ENCODE data around the gene ECSIT. TPM values are rescaled to one million over a fixed set of nuclear protein-coding genes. Genes with fewer than 3 reads are reported as not detected.

The ECSIT gene
- total RNA-seq, 1 donor, result 36.9 TPM

- Histone ChIP-seq H2AFZ (ENCODE audit: low read length) (no peak overlapping the region), H3K4me2 (ENCODE audit: insufficient read depth, low read length) (no peak overlapping the region), H3K27ac (ENCODE audit: low read depth, low read length) (no peak overlapping the region), H3K79me2 (ENCODE audit: insufficient read depth, low read length) (no peaks in the 10 kb centered on the region), H3K36me3 (ENCODE audit: insufficient read depth, low read length) (no peaks in the 10 kb centered on the region), H3K4me1 (ENCODE audit: insufficient read depth, low read length) (peaks cover 7% of the 10 kb centered on the region), H3K9me3 (ENCODE audit: low read depth, low read length) (no peaks in the 10 kb centered on the region), H4K20me1 (ENCODE audit: insufficient read depth, low read length) (peaks cover 3% of the 10 kb centered on the region), H3K4me3 (ENCODE audit: insufficient read depth, low read length) (no peak overlapping the region), H3K27me3 (ENCODE audit: insufficient read depth, low read length) (peaks cover 35% of the 10 kb centered on the region)
- no peak for TF ChIP-seq CTCF (IDR thresholded peaks at IDR 0.05; ENCODE audit: extremely low read depth, low read depth, low read length)
- peak; percentile 80 for DNase-seq (ENCODE audit: insufficient read length, low spot score, missing footprints)
These were observed 48.8 kb downstream of the ECSIT start for GRCh38 chr19:11479898-11480714.

- no peaks in the 10 kb centered on the region for H3K36me3 ChIP-seq (ENCODE audit: insufficient read depth, low read length)
- no peak overlapping the region for H3K4me2 ChIP-seq (ENCODE audit: insufficient read depth, low read length)
- H3K4me3 ChIP-seq (ENCODE audit: insufficient read depth, low read length), result no peak overlapping the region
- H3K4me1 ChIP-seq (ENCODE audit: insufficient read depth, low read length), result peaks cover 7% of the 10 kb centered on the region
- H3K27ac ChIP-seq (ENCODE audit: low read depth, low read length), result no peak overlapping the region
- H3K27me3 ChIP-seq (ENCODE audit: insufficient read depth, low read length), result peaks cover 35% of the 10 kb centered on the region
- H4K20me1 ChIP-seq (ENCODE audit: insufficient read depth, low read length), result peaks cover 3% of the 10 kb centered on the region
- no peaks in the 10 kb centered on the region for H3K79me2 ChIP-seq (ENCODE audit: insufficient read depth, low read length)
- peak; percentile 92 for DNase-seq (ENCODE audit: insufficient read length, low spot score, missing footprints)
- TF ChIP-seq CTCF (IDR thresholded peaks at IDR 0.05; ENCODE audit: extremely low read depth, low read depth, low read length), result no peak
- no peaks in the 10 kb centered on the region for H3K9me3 ChIP-seq (ENCODE audit: low read depth, low read length)
- H2AFZ ChIP-seq (ENCODE audit: low read length), result no peak overlapping the region
These were observed 49.6 kb downstream of the ECSIT start for GRCh38 chr19:11479090-11479897.

DNA sequence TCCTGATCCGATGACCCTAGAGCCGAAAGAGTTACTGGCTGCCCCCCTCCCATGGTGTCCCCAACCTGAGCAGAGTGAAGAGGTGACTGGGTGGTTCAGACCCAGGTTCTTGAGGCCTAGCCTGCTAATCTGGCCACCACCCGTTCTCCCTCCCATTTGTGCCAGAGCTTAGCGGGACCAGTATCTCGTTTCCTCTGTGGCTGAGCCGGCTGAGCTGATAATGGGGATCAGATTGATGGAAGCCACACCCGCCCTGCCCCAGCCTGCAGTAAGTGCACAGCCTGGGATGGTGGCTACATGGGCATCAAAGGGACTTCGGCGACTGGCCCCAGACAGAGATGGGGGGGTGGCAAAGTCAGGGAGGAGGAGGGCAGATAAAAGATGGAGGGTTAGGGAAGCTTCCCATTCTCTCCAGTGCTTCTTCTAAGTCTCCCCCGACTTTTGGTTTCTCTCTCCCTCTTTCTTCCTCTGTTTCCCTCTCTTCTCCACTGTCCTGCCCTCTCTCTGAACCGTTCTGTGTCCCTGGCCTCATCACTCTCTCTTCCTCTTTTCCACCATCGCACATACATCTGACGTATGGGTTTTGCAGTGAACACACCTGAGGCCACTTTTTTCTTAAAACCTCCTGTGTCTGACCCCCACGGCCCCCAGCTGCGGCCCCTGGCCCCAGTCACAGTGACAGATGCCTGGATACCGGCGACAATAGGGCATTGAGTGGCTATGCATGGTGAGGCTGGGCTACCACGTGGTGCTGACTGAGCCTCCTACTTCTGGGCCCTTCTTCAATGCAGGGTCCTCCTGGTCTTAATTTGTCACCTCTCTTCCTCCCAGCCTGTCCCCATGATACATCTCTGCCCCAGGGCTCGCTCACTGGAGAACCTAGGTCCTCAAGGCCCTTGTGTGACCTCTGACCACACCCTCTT, 50.5 kb downstream of the ECSIT start:
- TF ChIP-seq CTCF (IDR thresholded peaks at IDR 0.05; ENCODE audit: extremely low read depth, low read depth, low read length), result no peak

More for the DNA sequence above, 50.5 kb downstream of the ECSIT start:
- Histone ChIP-seq H3K36me3 (ENCODE audit: insufficient read depth, low read length) (no peaks in the 10 kb centered on the region), H3K4me1 (ENCODE audit: insufficient read depth, low read length) (peaks cover 7% of the 10 kb centered on the region), H3K9me3 (ENCODE audit: low read depth, low read length) (no peaks in the 10 kb centered on the region), H3K27me3 (ENCODE audit: insufficient read depth, low read length) (peaks cover 35% of the 10 kb centered on the region), H3K4me2 (ENCODE audit: insufficient read depth, low read length) (no peak overlapping the region), H4K20me1 (ENCODE audit: insufficient read depth, low read length) (peaks cover 3% of the 10 kb centered on the region), H3K79me2 (ENCODE audit: insufficient read depth, low read length) (no peaks in the 10 kb centered on the region), H3K27ac (ENCODE audit: low read depth, low read length) (no peak overlapping the region), H2AFZ (ENCODE audit: low read length) (no peak overlapping the region), H3K4me3 (ENCODE audit: insufficient read depth, low read length) (no peak overlapping the region)
- DNase-seq (ENCODE audit: insufficient read length, low spot score, missing footprints), result peak; percentile 86
